Neural progenitor cell (in vitro differentiated cells): ENCODE data around the gene TGDS. TPM values are rescaled to one million over a fixed set of nuclear protein-coding genes. Genes with fewer than 3 reads are reported as not detected.

ENCODE experiments used
- DNase-seq: peaks from one replicate; pipeline ENCODE4 v3.0.0-alpha.2; 2016; ENCODE audit warnings: low spot score
- H2AFZ ChIP-seq: fragments of 200-600 bp; sonication (generic); replicated peaks from 2 replicates; pipeline ENCODE4 v1.6.1; 2016; ENCODE audit warnings: antibody characterized with exemption
- H3F3A ChIP-seq: fragments of 200-600 bp; sonication (generic); 2 replicates; pipeline ENCODE4 v1.6.1; 2016; ENCODE audit warnings: antibody characterized with exemption, low read depth
- H3K27ac ChIP-seq: fragments of 200-600 bp; sonication (generic); 2 replicates; pipeline ENCODE4 v1.5.1; 2016; ENCODE audit warnings: mild to moderate bottlenecking
- H3K27me3 ChIP-seq: fragments of 200-600 bp; sonication (generic); 2 replicates; pipeline ENCODE4 v1.6.1; 2016; ENCODE audit warnings: mild to moderate bottlenecking, moderate library complexity
- H3K36me3 ChIP-seq: fragments of 200-600 bp; sonication (generic); 2 replicates; pipeline ENCODE4 v1.5.1; 2016
- H3K4me1 ChIP-seq: fragments of 200-600 bp; sonication (generic); 2 replicates; pipeline ENCODE4 v1.6.1; 2016; ENCODE audit warnings: mixed run types
- H3K4me2 ChIP-seq: fragments of 200-600 bp; sonication (generic); 2 replicates; pipeline ENCODE4 v1.6.1; 2016
- H3K4me3 ChIP-seq: fragments of 200-600 bp; sonication (generic); 2 replicates; pipeline ENCODE4 v1.5.1; 2016
- H3K79me2 ChIP-seq: fragments of 200-600 bp; sonication (generic); 2 replicates; pipeline ENCODE4 v1.6.1; 2016; ENCODE audit warnings: low read depth
- H3K9ac ChIP-seq: fragments of 200-600 bp; sonication (generic); 2 replicates; pipeline ENCODE4 v1.6.1; 2016
- H3K9me3 ChIP-seq: fragments of 200-600 bp; sonication (generic); 2 replicates; pipeline ENCODE4 v1.5.1; 2016; ENCODE audit warnings: low read depth
- H4K20me1 ChIP-seq: fragments of 200-600 bp; sonication (generic); 2 replicates; pipeline ENCODE4 v1.6.1; 2016; ENCODE audit warnings: low read depth
- H3K27ac Mint-ChIP-seq: 3 replicates; pipeline ENCODE4 v1.8.0; 2021; ENCODE audit warnings: mixed read lengths
- H3K27me3 Mint-ChIP-seq: 2 replicates; pipeline ENCODE4 v1.8.0; 2022; ENCODE audit warnings: low read depth, mild to moderate bottlenecking, inconsistent platforms, moderate library complexity, mixed read lengths; ENCODE audit not compliant: insufficient read depth
- H3K36me3 Mint-ChIP-seq: 3 replicates; pipeline ENCODE4 v1.8.0; 2021; ENCODE audit warnings: mixed read lengths
- H3K4me1 Mint-ChIP-seq: 3 replicates; pipeline ENCODE4 v1.8.0; 2021; ENCODE audit warnings: mixed read lengths
- H3K4me3 Mint-ChIP-seq: 3 replicates; pipeline ENCODE4 v1.8.0; 2021; ENCODE audit warnings: mild to moderate bottlenecking, moderate library complexity, mixed read lengths
- H3K9me3 Mint-ChIP-seq: 3 replicates; pipeline ENCODE4 v1.8.0; 2020; ENCODE audit warnings: mixed read lengths
- CTCF ChIP-seq: fragments of 200-600 bp; sonication (generic); IDR thresholded peaks from 2 replicates; pipeline ENCODE4 v1.5.1; 2017; ENCODE audit warnings: antibody characterized with exemption, mild to moderate bottlenecking
- EZH2 ChIP-seq: fragments of 200-600 bp; sonication (generic); IDR thresholded peaks from 2 replicates; pipeline ENCODE4 v1.6.1; 2017; ENCODE audit warnings: antibody characterized with exemption, mild to moderate bottlenecking, moderate library complexity
- EZH2phosphoT487 ChIP-seq: fragments of 200-600 bp; sonication (generic); IDR thresholded peaks from 2 replicates; pipeline ENCODE4 v1.6.1; 2017; ENCODE audit warnings: antibody characterized with exemption
- total RNA-seq: library from RNA; depleted of rRNA; stranded (reverse); fragments of >200 nt; gene quantifications from 2 replicates; pipeline ENCODE4 v1.2.3, GENCODE V29; 2015; ENCODE audit warnings: low replicate concordance

Gene TGDS
- total RNA-seq, 1 donor from 2014 or later, result 41.2 TPM

GRCh38 chr13:94596575-94596971 lies 621 bp upstream of the TGDS start:
- H4K20me1 ChIP-seq, result no peaks in the 10 kb centered on the region
- Mint-ChIP-seq H3K4me3 (peak overlapping the region; percentile 91), H3K9me3 (peaks cover 8% of the 10 kb centered on the region), H3K4me1 (peaks cover 20% of the 10 kb centered on the region), H3K36me3 (no peaks in the 10 kb centered on the region), H3K27me3 (peaks cover 3% of the 10 kb centered on the region), H3K27ac (no peak overlapping the region)
- no peak overlapping the region for H3K9ac ChIP-seq
- H3K4me2 ChIP-seq, result peak overlapping the region; percentile 96
- no peak for DNase-seq
- peaks cover 3% of the 10 kb centered on the region for H3K9me3 ChIP-seq
- H2AFZ ChIP-seq, result peak overlapping the region; percentile 85
- peaks cover 9% of the 10 kb centered on the region for H3K4me1 ChIP-seq
- peaks cover 9% of the 10 kb centered on the region for H3F3A ChIP-seq
- peak overlapping the region; percentile 89 for H3K4me3 ChIP-seq
- TF ChIP-seq CTCF (no peak), EZH2phosphoT487 (no peak), EZH2 (no peak)
- peaks cover 9% of the 10 kb centered on the region for H3K36me3 ChIP-seq
- H3K27me3 ChIP-seq, result peaks cover 8% of the 10 kb centered on the region
- no peak overlapping the region for H3K27ac ChIP-seq
- H3K79me2 ChIP-seq, result peaks cover 34% of the 10 kb centered on the region

GRCh38 chr13:94595001-94595949 lies 677 bp downstream of the TGDS start:
- TF ChIP-seq EZH2 (no peak), CTCF (no peak), EZH2phosphoT487 (no peak)
- peak; percentile 40 for DNase-seq
- no peaks in the 10 kb centered on the region for H3K9me3 ChIP-seq
- H3K27ac ChIP-seq, result no peak overlapping the region
- Mint-ChIP-seq H3K4me1 (peaks cover 20% of the 10 kb centered on the region), H3K4me3 (peak overlapping the region; percentile 91), H3K27ac (peak overlapping the region; percentile 11), H3K27me3 (no peaks in the 10 kb centered on the region), H3K9me3 (peaks cover under 1% of the 10 kb centered on the region), H3K36me3 (no peaks in the 10 kb centered on the region)
- H3K9ac ChIP-seq, result peak overlapping the region; percentile 76
- peaks cover 4% of the 10 kb centered on the region for H3F3A ChIP-seq
- H3K4me2 ChIP-seq, result peak overlapping the region; percentile 96
- H3K4me3 ChIP-seq, result peak overlapping the region; percentile 89
- peak overlapping the region; percentile 85 for H2AFZ ChIP-seq
- peaks cover 2% of the 10 kb centered on the region for H3K27me3 ChIP-seq
- peaks cover 9% of the 10 kb centered on the region for H3K4me1 ChIP-seq
- no peaks in the 10 kb centered on the region for H4K20me1 ChIP-seq
- peaks cover 9% of the 10 kb centered on the region for H3K36me3 ChIP-seq
- H3K79me2 ChIP-seq, result peaks cover 34% of the 10 kb centered on the region

GRCh38 chr13:94590744-94591143 lies 5.2 kb downstream of the TGDS start:
- H3F3A ChIP-seq, result no peaks in the 10 kb centered on the region
- H3K36me3 ChIP-seq, result peaks cover 9% of the 10 kb centered on the region
- no peak overlapping the region for H2AFZ ChIP-seq
- peaks cover 17% of the 10 kb centered on the region for H3K4me1 Mint-ChIP-seq
- no peak overlapping the region for H3K4me2 ChIP-seq
- no peak for DNase-seq
- peaks cover 9% of the 10 kb centered on the region for H3K4me1 ChIP-seq
- no peaks in the 10 kb centered on the region for H4K20me1 ChIP-seq
- H3K9ac ChIP-seq, result no peak overlapping the region
- H3K79me2 ChIP-seq, result peaks cover 36% of the 10 kb centered on the region
- peaks cover 15% of the 10 kb centered on the region for H3K36me3 Mint-ChIP-seq
- H3K4me3 Mint-ChIP-seq, result no peak overlapping the region
- no peak overlapping the region for H3K27ac Mint-ChIP-seq
- H3K9me3 Mint-ChIP-seq, result no peaks in the 10 kb centered on the region
- H3K9me3 ChIP-seq, result no peaks in the 10 kb centered on the region
- no peak overlapping the region for H3K4me3 ChIP-seq
- H3K27me3 ChIP-seq, result no peaks in the 10 kb centered on the region
- no peaks in the 10 kb centered on the region for H3K27me3 Mint-ChIP-seq
- TF ChIP-seq EZH2phosphoT487 (no peak), CTCF (no peak), EZH2 (no peak)
- no peak overlapping the region for H3K27ac ChIP-seq
